ENCODE measurements around the gene OR2T1. TPM values are rescaled to one million over a fixed set of nuclear protein-coding genes. Genes with fewer than 3 reads are reported as not detected.

The OR2T1 gene
- total RNA-seq, 4 donors from 2014 or later = not detected

DNA sequence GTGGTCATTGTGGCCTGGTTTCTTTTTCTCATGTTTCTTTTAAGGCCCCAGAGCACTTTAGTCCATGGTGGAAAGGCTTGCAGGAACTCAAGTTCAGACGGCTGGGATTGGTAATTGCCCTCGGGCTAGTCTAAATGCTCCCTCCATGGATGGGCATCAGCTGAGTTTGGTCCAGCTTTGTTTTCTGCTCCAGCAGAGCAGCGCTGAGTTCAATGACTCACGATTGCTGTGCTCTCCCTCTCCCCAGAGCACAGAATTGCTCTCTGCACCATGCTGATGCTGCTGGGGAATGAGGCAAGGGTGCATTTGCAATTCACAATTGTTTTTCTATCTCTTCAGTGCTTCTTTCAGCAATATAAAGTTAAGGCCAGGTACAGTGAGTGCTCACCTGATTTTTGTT, 29.1 kb upstream of the OR2T1 start:
- no peaks in the 10 kb centered on the region for H3K9me3 ChIP-seq
- no peak overlapping the region for H3K4me3 ChIP-seq
- no peaks in the 10 kb centered on the region for H3K27me3 ChIP-seq
- TF ChIP-seq, protein P1, sequence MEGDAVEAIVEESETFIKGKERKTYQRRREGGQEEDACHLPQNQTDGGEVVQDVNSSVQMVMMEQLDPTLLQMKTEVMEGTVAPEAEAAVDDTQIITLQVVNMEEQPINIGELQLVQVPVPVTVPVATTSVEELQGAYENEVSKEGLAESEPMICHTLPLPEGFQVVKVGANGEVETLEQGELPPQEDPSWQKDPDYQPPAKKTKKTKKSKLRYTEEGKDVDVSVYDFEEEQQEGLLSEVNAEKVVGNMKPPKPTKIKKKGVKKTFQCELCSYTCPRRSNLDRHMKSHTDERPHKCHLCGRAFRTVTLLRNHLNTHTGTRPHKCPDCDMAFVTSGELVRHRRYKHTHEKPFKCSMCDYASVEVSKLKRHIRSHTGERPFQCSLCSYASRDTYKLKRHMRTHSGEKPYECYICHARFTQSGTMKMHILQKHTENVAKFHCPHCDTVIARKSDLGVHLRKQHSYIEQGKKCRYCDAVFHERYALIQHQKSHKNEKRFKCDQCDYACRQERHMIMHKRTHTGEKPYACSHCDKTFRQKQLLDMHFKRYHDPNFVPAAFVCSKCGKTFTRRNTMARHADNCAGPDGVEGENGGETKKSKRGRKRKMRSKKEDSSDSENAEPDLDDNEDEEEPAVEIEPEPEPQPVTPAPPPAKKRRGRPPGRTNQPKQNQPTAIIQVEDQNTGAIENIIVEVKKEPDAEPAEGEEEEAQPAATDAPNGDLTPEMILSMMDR (IDR thresholded peaks at IDR 0.05) = no peak
- TF ChIP-seq POLR2AphosphoS5 (IDR thresholded peaks at IDR 0.05) (no peak), POLR2A (IDR thresholded peaks at IDR 0.05) (no peak), EP300 (IDR thresholded peaks at IDR 0.05) (no peak)
- WGBS = 53% methylated on average over 4 of the region's 4 CpGs
- no peaks in the 10 kb centered on the region for H3K36me3 ChIP-seq
- no peak for DNase-seq (ENCODE audit: low spot score in 2 of 2)
- no peaks in the 10 kb centered on the region for H3K4me1 ChIP-seq
- H3K27ac ChIP-seq = no peak overlapping the region

DNA sequence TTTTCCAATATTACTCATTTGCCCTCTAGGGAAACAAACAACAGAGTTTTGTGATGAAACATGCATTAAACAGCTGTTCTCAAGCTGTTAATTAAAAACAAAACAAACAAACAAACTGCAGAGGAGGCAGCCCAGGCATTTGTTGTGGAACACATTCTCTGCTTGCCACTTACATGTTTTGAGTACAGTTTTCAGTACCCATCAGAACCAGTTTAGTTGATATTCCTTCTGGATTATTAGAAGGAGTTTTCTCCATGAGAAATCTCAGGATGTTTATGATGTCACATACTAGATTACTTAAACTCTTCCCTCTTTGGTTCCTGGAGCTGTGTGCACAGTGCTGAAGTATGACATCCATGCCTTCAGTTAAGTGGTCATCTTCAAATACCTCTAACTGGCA, 27.4 kb upstream of the OR2T1 start, which contains the start of gene OR2T6:
OR2T6 (plus strand) TSS at position 301 of the 400 bp plus-strand sequence. CDS start 11,863 bp downstream, outside the sequence.
- DNase-seq (ENCODE audit: low spot score in 2 of 2) = no peak
- Histone ChIP-seq H3K9me3 (no peaks in the 10 kb centered on the region), H3K4me1 (no peaks in the 10 kb centered on the region), H3K27me3 (no peaks in the 10 kb centered on the region), H3K36me3 (no peaks in the 10 kb centered on the region), H3K4me3 (no peak within 1 kb of the TSS), H3K27ac (no peak within 1 kb of the TSS)
- TF ChIP-seq, protein P1 (IDR thresholded peaks at IDR 0.05) = no peak
- TF ChIP-seq EP300 (IDR thresholded peaks at IDR 0.05) = no peak
- no peak for TF ChIP-seq POLR2AphosphoS5 (IDR thresholded peaks at IDR 0.05)
- no peak for TF ChIP-seq POLR2A (IDR thresholded peaks at IDR 0.05)

DNA sequence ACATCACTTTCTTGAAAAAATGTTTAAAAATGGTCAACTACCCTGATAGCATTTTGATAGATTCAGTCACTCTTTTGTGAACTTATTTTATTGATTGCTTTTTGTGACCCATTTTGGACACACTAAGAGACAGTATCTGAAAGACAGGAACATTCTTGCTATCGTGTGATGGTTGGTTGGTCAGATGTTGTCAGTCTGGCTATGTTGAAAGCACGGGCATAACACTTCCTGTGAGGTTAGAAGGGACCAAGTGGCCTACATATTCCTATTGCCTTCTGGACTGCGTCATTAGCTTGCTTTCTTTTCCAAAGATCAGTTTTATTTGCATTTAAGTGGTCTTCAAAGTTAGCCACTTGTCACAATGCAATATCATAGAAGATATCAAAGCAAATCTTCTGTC, 25.9 kb upstream of the OR2T1 start:
- WGBS = 67% methylated on average over 3 of the region's 3 CpGs

DNA sequence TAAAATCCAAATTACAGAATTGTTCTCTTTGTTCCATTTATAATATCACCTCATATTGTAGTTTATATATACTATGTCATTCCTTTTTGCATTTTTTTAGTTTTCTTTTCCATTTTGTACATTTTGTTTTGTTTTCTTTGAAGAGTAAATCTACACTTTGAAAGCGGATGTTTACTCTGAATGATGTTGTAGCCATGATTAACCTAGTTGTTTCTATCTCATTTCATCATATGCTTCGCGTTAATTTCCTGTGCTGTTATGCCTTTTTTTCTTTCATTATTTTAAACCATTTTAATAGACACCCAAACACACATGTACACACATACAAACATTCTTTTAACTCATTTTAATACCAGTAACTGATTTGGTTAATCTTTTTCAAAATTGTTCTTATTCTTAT, 22.0 kb upstream of the OR2T1 start:
- no peaks in the 10 kb centered on the region for H3K4me1 ChIP-seq
- H3K27me3 ChIP-seq = no peaks in the 10 kb centered on the region
- H3K27ac ChIP-seq = no peak overlapping the region
- WGBS = 92% methylated on average over 3 of the region's 3 CpGs
- H3K36me3 ChIP-seq = no peaks in the 10 kb centered on the region
- H3K4me3 ChIP-seq = no peak overlapping the region
- no peak for DNase-seq (ENCODE audit: low spot score in 2 of 2)
- no peaks in the 10 kb centered on the region for H3K9me3 ChIP-seq
- TF ChIP-seq, protein P1 (IDR thresholded peaks at IDR 0.05) = no peak
- TF ChIP-seq POLR2A (IDR thresholded peaks at IDR 0.05) = no peak
- TF ChIP-seq POLR2AphosphoS5 (IDR thresholded peaks at IDR 0.05) = no peak
- no peak for TF ChIP-seq EP300 (IDR thresholded peaks at IDR 0.05)

More for the DNA sequence above, 25.9 kb upstream of the OR2T1 start:
- no peak overlapping the region for H3K4me3 ChIP-seq
- no peak for TF ChIP-seq EP300 (IDR thresholded peaks at IDR 0.05)
- no peak for TF ChIP-seq POLR2A (IDR thresholded peaks at IDR 0.05)
- H3K27ac ChIP-seq = no peak overlapping the region
- H3K9me3 ChIP-seq = no peaks in the 10 kb centered on the region
- no peak for DNase-seq (ENCODE audit: low spot score in 2 of 2)
- H3K4me1 ChIP-seq = no peaks in the 10 kb centered on the region
- H3K27me3 ChIP-seq = no peaks in the 10 kb centered on the region
- no peaks in the 10 kb centered on the region for H3K36me3 ChIP-seq

DNA sequence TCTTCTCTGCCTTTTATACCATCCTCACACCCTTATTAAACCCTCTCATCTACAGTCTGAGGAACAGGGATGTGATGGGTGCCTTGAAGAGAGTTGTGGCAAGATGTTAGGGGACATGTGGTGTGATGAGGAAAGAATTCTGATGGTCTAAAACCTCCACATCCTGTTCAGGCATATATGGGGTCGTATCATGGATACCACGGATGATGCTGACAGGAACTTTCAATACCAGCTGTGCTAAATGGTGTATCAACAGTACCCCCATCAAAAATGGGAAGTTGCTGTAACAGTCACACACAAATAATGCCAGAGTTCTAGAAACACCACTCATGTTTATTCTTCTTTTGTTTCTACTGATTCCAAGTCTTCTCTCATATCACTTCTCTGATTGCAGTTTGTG, 14.4 kb upstream of the OR2T1 start:
- Histone ChIP-seq H3K36me3 (no peaks in the 10 kb centered on the region), H3K27me3 (no peaks in the 10 kb centered on the region), H3K4me1 (no peaks in the 10 kb centered on the region), H3K27ac (no peak overlapping the region), H3K9me3 (no peaks in the 10 kb centered on the region), H3K4me3 (no peak overlapping the region)
- WGBS = 77% methylated on average over 2 of the region's 2 CpGs
- TF ChIP-seq POLR2AphosphoS5 (IDR thresholded peaks at IDR 0.05) = no peak
- TF ChIP-seq EP300 (IDR thresholded peaks at IDR 0.05) = no peak
- TF ChIP-seq POLR2A (IDR thresholded peaks at IDR 0.05) = no peak
- TF ChIP-seq, protein P1 (IDR thresholded peaks at IDR 0.05) = no peak
- DNase-seq (ENCODE audit: low spot score in 2 of 2) = no peak

DNA sequence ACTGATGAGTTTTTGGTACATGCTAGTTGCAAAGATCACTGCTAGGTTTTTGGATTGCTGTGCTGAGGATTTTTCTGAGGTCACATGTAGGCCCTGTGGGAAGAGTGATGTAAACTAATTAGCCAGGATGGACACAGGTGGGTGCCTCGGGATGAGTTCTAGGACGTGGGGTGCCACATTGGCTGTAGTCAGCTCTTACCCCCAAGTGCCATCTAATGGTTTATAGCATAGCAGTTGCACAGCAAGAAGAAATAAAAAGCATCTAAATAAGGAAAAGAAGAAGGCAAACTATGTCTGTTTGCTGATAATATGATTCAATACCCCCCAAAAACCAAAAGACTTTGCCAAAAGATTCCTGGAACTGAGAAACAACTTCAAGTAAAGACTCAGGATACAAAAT, 9.8 kb upstream of the OR2T1 start:
- Histone ChIP-seq H3K4me3 (no peak overlapping the region), H3K4me1 (no peaks in the 10 kb centered on the region), H3K36me3 (no peaks in the 10 kb centered on the region), H3K27me3 (no peaks in the 10 kb centered on the region), H3K9me3 (no peaks in the 10 kb centered on the region), H3K27ac (no peak overlapping the region)
- DNase-seq (ENCODE audit: low spot score in 2 of 2) = no peak
- WGBS = 50% methylated on average over 2 of the region's 2 CpGs
- TF ChIP-seq, protein P1 (IDR thresholded peaks at IDR 0.05) = no peak
- TF ChIP-seq POLR2AphosphoS5 (IDR thresholded peaks at IDR 0.05) (no peak), POLR2A (IDR thresholded peaks at IDR 0.05) (no peak), EP300 (IDR thresholded peaks at IDR 0.05) (no peak)
